Muscle of leg (tissue), 11 donors: ENCODE data around the gene SLC7A11. TPM values are rescaled to one million over a fixed set of nuclear protein-coding genes. Genes with fewer than 3 reads are reported as not detected.

Experiments
- DNase-seq: peaks from one replicate; pipeline ENCODE4 v3.0.0; 2013
- H3K27ac ChIP-seq: one replicate; pipeline ENCODE4 v1.5.1; 2013; ENCODE audit warnings: mild to moderate bottlenecking, low read length, control low read depth
- H3K27me3 ChIP-seq: one replicate; pipeline ENCODE4 v1.6.1; 2013; ENCODE audit warnings: low read length; ENCODE audit not compliant: control insufficient read depth, insufficient read depth
- H3K36me3 ChIP-seq: one replicate; pipeline ENCODE4 v1.6.1; 2013; ENCODE audit warnings: low read length; ENCODE audit not compliant: control insufficient read depth, insufficient read depth
- H3K4me1 ChIP-seq: one replicate; pipeline ENCODE4 v1.6.1; 2013; ENCODE audit warnings: low read length; ENCODE audit not compliant: control insufficient read depth, insufficient read depth
- H3K4me3 ChIP-seq: one replicate; pipeline ENCODE4 v1.5.1; 2013; ENCODE audit warnings: low read length, control low read depth
- H3K9me3 ChIP-seq: replicated peaks from 2 replicates; pipeline ENCODE4 v1.6.1; 2013; ENCODE audit warnings: low read depth, low read length; ENCODE audit not compliant: control insufficient read depth
- WGBS: methylation state at CpG from one replicate; pipeline ENCODE4 v1.1.5; 2013; ENCODE audit warnings: missing lambda C conversion rate; ENCODE audit not compliant: insufficient coverage; 5-methylcytosine and 5-hydroxymethylcytosine counted together
- polyA plus RNA-seq, 8 donors: library from polyadenylated mRNA; unstranded; fragments of 120-200 nt; gene quantifications; one replicate each; pipeline versions ENCODE4 v1.2.1 to v1.2.3, GENCODE V29; 2013; ENCODE audit warnings: inconsistent platforms in 1 of 8, low replicate concordance in 1 of 8; ENCODE audit not compliant: insufficient read length in 8 of 8, insufficient read depth in 1 of 8
- total RNA-seq: library from RNA; stranded (reverse); fragments of 120-200 nt; gene quantifications from one replicate; pipeline ENCODE4 v1.2.4, GENCODE V29; 2013

Gene SLC7A11
- total and polyA plus RNA-seq, 9 donors = 0.50 to 1.2 (median 0.80) TPM

GRCh38 chr4:138118270-138118669, 123.9 kb downstream of the SLC7A11 start:
- H3K4me3 ChIP-seq = no peak overlapping the region
- no peaks in the 10 kb centered on the region for H3K36me3 ChIP-seq
- no peaks in the 10 kb centered on the region for H3K4me1 ChIP-seq
- no peak for DNase-seq
- H3K9me3 ChIP-seq = no peaks in the 10 kb centered on the region
- H3K27ac ChIP-seq = no peak overlapping the region
- WGBS = no CpG with 5 or more reads among the region's 1 CpG
- no peaks in the 10 kb centered on the region for H3K27me3 ChIP-seq

GRCh38 chr4:138115053-138115452, 127.1 kb downstream of the SLC7A11 start:
- Histone ChIP-seq H3K4me1 (no peaks in the 10 kb centered on the region), H3K36me3 (no peaks in the 10 kb centered on the region), H3K27ac (no peak overlapping the region), H3K9me3 (no peaks in the 10 kb centered on the region), H3K4me3 (no peak overlapping the region), H3K27me3 (no peaks in the 10 kb centered on the region)
- WGBS = no CpG with 5 or more reads among the region's 2 CpGs
- DNase-seq = no peak

- Histone ChIP-seq H3K4me1 (no peaks in the 10 kb centered on the region), H3K27ac (no peak overlapping the region), H3K9me3 (no peaks in the 10 kb centered on the region), H3K27me3 (no peaks in the 10 kb centered on the region), H3K4me3 (no peak overlapping the region), H3K36me3 (no peaks in the 10 kb centered on the region)
- peak; percentile 80 for DNase-seq
- WGBS = 0% methylated on average over 1 of the region's 1 CpG
Measured at GRCh38 chr4:138114434-138114833, 127.7 kb downstream of the SLC7A11 start.
